HCT116 (cell line): ENCODE measurements around the gene SLC35G2. TPM values are rescaled to one million over a fixed set of nuclear protein-coding genes. Genes with fewer than 3 reads are reported as not detected.

ENCODE experiments used
- ATAC-seq: fragments of 200-7000 bp; cut with Tn5 transposase; 2 replicates; pipeline ENCODE4 v1.9.1; 2020; ENCODE audit warnings: mild to moderate bottlenecking, moderate library complexity
- BruUV-seq: library from RNA; stranded (reverse); fragments of 400-500 nt; replicated peaks from 2 replicates; lab custom pipeline; 2021; lab: Mats Ljungman, UMichigan
- CTCF ChIA-PET: fragments of 300-600 bp; sonication (Branson Sonifier 250); formaldehyde crosslinking; loops from one replicate; lab custom pipeline; 2021; ENCODE audit warnings: antibody characterized with exemption; lab: Charles Lee
- POLR2A ChIA-PET: fragments of 300-600, 350-600 bp; sonication (Branson Sonifier 250); formaldehyde crosslinking; loops from one replicate; lab custom pipeline; 2021; ENCODE audit warnings: antibody characterized with exemption; lab: Charles Lee
- RAD21 ChIA-PET, 2 experiments: fragments of 300-600 bp; sonication (Branson Sonifier 250); formaldehyde crosslinking; loops; one replicate each; lab custom pipeline; 2023; ENCODE audit warnings: low total read pairs in 2 of 2; ENCODE audit not compliant: uncharacterized antibody in 2 of 2, unreplicated experiment in 2 of 2, low non-redundant PET in 1 of 2; lab: Charles Lee
- DNase-seq: peaks from one replicate; pipeline ENCODE4 v3.0.0-alpha.2; 2010; ENCODE audit warnings: low read depth, low spot score
- H2AFZ ChIP-seq: fragments of 200-600 bp; shearing (Covaris generic), sonication (generic); 2 replicates; pipeline ENCODE4 v1.6.1; 2017; ENCODE audit warnings: low read depth, mixed run types, mixed read lengths, antibody characterized with exemption, low read length; ENCODE audit not compliant: poor library complexity, severe bottlenecking
- H3K27ac ChIP-seq: 2 replicates; pipeline ENCODE4 v1.5.1; 2012; ENCODE audit warnings: low read depth, low read length
- H3K27me3 ChIP-seq: fragments of 200-600 bp; sonication (generic); 2 replicates; pipeline ENCODE4 v1.6.1; 2016; ENCODE audit warnings: mixed run types, low read length, mixed read lengths; ENCODE audit not compliant: insufficient read depth
- H3K36me3 ChIP-seq, 2 experiments: fragments of 200-500 bp in 1 of 2; fragments of 200-600 bp in 1 of 2; sonication (Bioruptor generic) in 1 of 2; sonication (generic) in 1 of 2; 2 replicates each; pipeline versions ENCODE4 v1.5.1 to v1.6.1; 2014 to 2016; ENCODE audit warnings: low read length in 2 of 2, inconsistent platforms in 1 of 2, mixed read lengths in 1 of 2, mixed run types in 1 of 2; ENCODE audit not compliant: insufficient read depth in 2 of 2, control insufficient read depth in 1 of 2
- H3K4me1 ChIP-seq, 2 experiments: fragments of 200-600 bp in 1 of 2; sonication (generic) in 1 of 2; 2 replicates each; pipeline versions ENCODE4 v1.5.1 to v1.6.1; 2012 to 2017; ENCODE audit warnings: low read length in 2 of 2, inconsistent platforms in 1 of 2, mild to moderate bottlenecking in 1 of 2, mixed read lengths in 1 of 2, mixed run types in 1 of 2, moderate library complexity in 1 of 2; ENCODE audit not compliant: insufficient read depth in 2 of 2, control insufficient read depth in 1 of 2
- H3K4me2 ChIP-seq: fragments of 200-600 bp; sonication (generic); 2 replicates; pipeline ENCODE4 v1.6.1; 2017; ENCODE audit warnings: mixed run types, low read length, mixed read lengths
- H3K4me3 ChIP-seq, 2 experiments: fragments of 200-600 bp in 1 of 2; sonication (generic) in 1 of 2; replicated peaks in 1 of 2; 2 replicates each; pipeline ENCODE4 v1.5.1; 2011 to 2016; ENCODE audit warnings: low read length in 2 of 2, control low read depth in 1 of 2, low read depth in 1 of 2, mild to moderate bottlenecking in 1 of 2, mixed read lengths in 1 of 2, mixed run types in 1 of 2
- H3K79me2 ChIP-seq: fragments of 200-600 bp; sonication (generic); 2 replicates; pipeline ENCODE4 v1.6.1; 2017; ENCODE audit warnings: mild to moderate bottlenecking, mixed run types, low read length, moderate library complexity, mixed read lengths; ENCODE audit not compliant: insufficient read depth
- H3K9ac ChIP-seq: fragments of 200-600 bp; sonication (generic); 2 replicates; pipeline ENCODE4 v1.6.1; 2016; ENCODE audit warnings: low read length, mixed read lengths
- H3K9me2 ChIP-seq: fragments of 200-600 bp; sonication (generic), shearing (Covaris generic); 2 replicates; pipeline ENCODE4 v1.6.1; 2017; ENCODE audit warnings: mixed run types, mild to moderate bottlenecking, moderate library complexity; ENCODE audit not compliant: insufficient read depth
- H3K9me3 ChIP-seq, 2 experiments: fragments of 200-500 bp in 1 of 2; fragments of 200-600 bp in 1 of 2; sonication (Bioruptor generic) in 1 of 2; sonication (generic) in 1 of 2; 2 replicates each; pipeline ENCODE4 v1.6.1; 2014 to 2017; ENCODE audit warnings: low read length in 2 of 2, mixed read lengths in 2 of 2, inconsistent platforms in 1 of 2, low read depth in 1 of 2, mild to moderate bottlenecking in 1 of 2, mixed run types in 1 of 2, moderate library complexity in 1 of 2; ENCODE audit not compliant: control insufficient read depth in 1 of 2, insufficient read depth in 1 of 2
- H4K20me1 ChIP-seq: fragments of 200-600 bp; sonication (generic), shearing (Covaris generic); 2 replicates; pipeline ENCODE4 v1.6.1; 2017; ENCODE audit warnings: mixed run types, mild to moderate bottlenecking, moderate library complexity; ENCODE audit not compliant: insufficient read depth
- ATF3 ChIP-seq: IDR thresholded peaks from 2 replicates; pipeline ENCODE4 v1.6.1; 2012
- EGR1 ChIP-seq: IDR thresholded peaks from 2 replicates; pipeline ENCODE4 v1.6.1; 2012; ENCODE audit warnings: low read depth
- EZH2phosphoT487 ChIP-seq: fragments of 200-600 bp; IDR thresholded peaks from 2 replicates; pipeline ENCODE4 v1.6.1; 2018; ENCODE audit warnings: antibody characterized with exemption, borderline replicate concordance
- JUND ChIP-seq: IDR thresholded peaks from 2 replicates; pipeline ENCODE4 v1.6.1; 2012
- POLR2A ChIP-seq: IDR thresholded peaks from 2 replicates; pipeline ENCODE4 v1.7.0; 2011; ENCODE audit warnings: borderline replicate concordance; ENCODE audit not compliant: insufficient read depth, insufficient read length; ENCODE audit errors: extremely low read depth
- POLR2AphosphoS5 ChIP-seq: IDR thresholded peaks from 2 replicates; pipeline ENCODE4 v1.6.1; 2011; ENCODE audit warnings: mild to moderate bottlenecking, low read depth, low read length, moderate library complexity
- SIN3A ChIP-seq: IDR thresholded peaks from 2 replicates; pipeline ENCODE4 v1.6.1; 2012; ENCODE audit warnings: low read depth
- SRF ChIP-seq: IDR thresholded peaks from 2 replicates; pipeline ENCODE4 v1.6.1; 2012; ENCODE audit warnings: low read depth
- ZBTB33 ChIP-seq: IDR thresholded peaks from 2 replicates; pipeline ENCODE4 v1.6.1; 2011; ENCODE audit warnings: mild to moderate bottlenecking, low read length, moderate library complexity; ENCODE audit not compliant: insufficient replicate concordance; ENCODE audit errors: extremely low read depth
- intact Hi-C: fragments of 100-400 bp; cut with micrococcal nuclease; formaldehyde crosslinking; loops from 2 replicates; pipeline ENCODE4 v1.10.0; 2022
- total RNA-seq: library from RNA; stranded (reverse); gene quantifications from one replicate; pipeline ENCODE4 v1.2.1, GENCODE V29; 2021; ENCODE audit not compliant: unreplicated experiment

The SLC35G2 gene
- total RNA-seq, 1 experiment from 2014 or later: 3.3 TPM

- no peak overlapping the region for H2AFZ ChIP-seq
- intact Hi-C loops: no loop called here
- ChIA-PET POLR2A (no interaction called here), RAD21 (no interaction called here), CTCF (no interaction called here)
- no peaks in the 10 kb centered on the region; the same call in 1 of the 2 replicates for H3K9me2 ChIP-seq
- H3K4me2 ChIP-seq: no peak overlapping the region
- H3K27me3 ChIP-seq: no peaks in the 10 kb centered on the region
- no peaks in the 10 kb centered on the region for H3K9me3 ChIP-seq
- DNase-seq: no peak
- no peak overlapping the region for H3K27ac ChIP-seq
- H3K9ac ChIP-seq: no peak overlapping the region
- no peaks in the 10 kb centered on the region for H3K79me2 ChIP-seq
- no TSS peak for BruUV-seq
- peaks cover 0 to 11% of the 10 kb centered on the region in 2 experiments; a peak in 2 of 4 replicates for H3K4me1 ChIP-seq
- TF ChIP-seq JUND (no peak), ZBTB33 (no peak), SRF (no peak), POLR2AphosphoS5 (no peak), SIN3A (no peak), POLR2A (no peak), EZH2phosphoT487 (no peak), ATF3 (no peak), EGR1 (no peak)
- ATAC-seq: no peak
- no peak overlapping the region for H3K4me3 ChIP-seq
- no peaks in the 10 kb centered on the region for H3K36me3 ChIP-seq
- H4K20me1 ChIP-seq: no peaks in the 10 kb centered on the region
Measured at GRCh38 chr3:136835813-136836510, 17.0 kb downstream of the SLC35G2 start.
